GM12878 (cell line): ENCODE measurements around the gene CDH4. TPM values are rescaled to one million over a fixed set of nuclear protein-coding genes. Genes with fewer than 3 reads are reported as not detected.

ENCODE experiments used
- ATAC-seq: fragments of 200-7000 bp; cut with Tn5 transposase; 3 replicates; pipeline ENCODE4 v1.9.1; 2020; ENCODE audit warnings: mild to moderate bottlenecking, moderate library complexity
- BruUV-seq: library from RNA; stranded (reverse); fragments of 400-500 nt; replicated peaks from 2 replicates; lab custom pipeline; 2021; lab: Mats Ljungman, UMichigan
- CTCF ChIA-PET: fragments of 300-600 bp; sonication (Branson Sonifier 250); formaldehyde crosslinking; extraction: SDS; loops from one replicate; lab custom pipeline; 2021; ENCODE audit warnings: inconsistent platforms; lab: Yijun Ruan, JAX
- POLR2A ChIA-PET: fragments of 350-600 bp; formaldehyde crosslinking; extraction: SDS; loops from one replicate; lab custom pipeline; 2021; ENCODE audit warnings: inconsistent platforms; lab: Charles Lee
- RAD21 ChIA-PET: fragments of 300-600 bp; sonication (Branson Sonifier 250); formaldehyde crosslinking; loops from one replicate; lab custom pipeline; 2023; ENCODE audit warnings: antibody characterized with exemption; ENCODE audit not compliant: unreplicated experiment; lab: Charles Lee
- SMC1A ChIA-PET: fragments of 300-600 bp; sonication (Branson Sonifier 250); formaldehyde crosslinking; loops from one replicate; lab custom pipeline; 2023; ENCODE audit not compliant: unreplicated experiment, uncharacterized antibody; lab: Charles Lee
- DNase-seq: peaks from one replicate; pipeline ENCODE4 v3.0.0-alpha.2; 2011; ENCODE audit warnings: low read depth, low spot score
- FAIRE-seq: peaks from 3 replicates; lab custom pipeline; 2011; peaks lifted over from hg19 to GRCh38; lab: Jason Lieb, UNC
- H2AFZ ChIP-seq: 2 replicates; pipeline ENCODE4 v1.6.0; 2011; ENCODE audit warnings: low read depth, low read length, control low read depth; ENCODE audit not compliant: control insufficient read depth
- H3K27ac ChIP-seq: 2 replicates; pipeline ENCODE4 v1.5.1; 2011; ENCODE audit warnings: control low read depth; ENCODE audit not compliant: control insufficient read depth, insufficient read depth
- H3K27me3 ChIP-seq, 2 experiments: replicated peaks in 1 of 2; 2 replicates each; pipeline versions ENCODE4 v1.6.0 to v1.6.1; 2011; ENCODE audit warnings: low read length in 1 of 2; ENCODE audit not compliant: control insufficient read depth in 2 of 2, insufficient read depth in 2 of 2
- H3K36me3 ChIP-seq, 2 experiments: 2 replicates each; pipeline ENCODE4 v1.5.1; 2011; ENCODE audit warnings: low read length in 1 of 2; ENCODE audit not compliant: control insufficient read depth in 2 of 2, insufficient read depth in 2 of 2
- H3K4me1 ChIP-seq: 2 replicates; pipeline ENCODE4 v1.6.1; 2011; ENCODE audit warnings: mild to moderate bottlenecking, low read length, moderate library complexity, mixed read lengths; ENCODE audit not compliant: control insufficient read depth, insufficient read depth
- H3K4me2 ChIP-seq: 2 replicates; pipeline ENCODE4 v1.6.0; 2011; ENCODE audit warnings: control low read depth; ENCODE audit not compliant: control insufficient read depth, insufficient read depth
- H3K4me3 ChIP-seq: fragments of 200-600 bp; sonication (generic); 2 replicates; pipeline ENCODE4 v1.5.1; 2016
- H3K79me2 ChIP-seq: 2 replicates; pipeline ENCODE4 v1.6.0; 2011; ENCODE audit warnings: low read length; ENCODE audit not compliant: control insufficient read depth, insufficient read depth
- H3K9ac ChIP-seq: 2 replicates; pipeline ENCODE4 v1.8.0; 2011; ENCODE audit warnings: low read length, control low read depth, mixed read lengths; ENCODE audit not compliant: control insufficient read depth, insufficient read depth
- H3K9me3 ChIP-seq: replicated peaks from 3 replicates; pipeline ENCODE4 v1.5.1; 2011; ENCODE audit warnings: mild to moderate bottlenecking, low read length; ENCODE audit not compliant: control insufficient read depth, insufficient read depth
- H4K20me1 ChIP-seq: 2 replicates; pipeline ENCODE4 v1.6.0; 2011; ENCODE audit not compliant: control insufficient read depth, insufficient read depth
- CREB1 ChIP-seq: IDR thresholded peaks from 2 replicates; pipeline ENCODE4 v1.6.1; 2012; ENCODE audit warnings: low read depth, mild to moderate bottlenecking, inconsistent platforms
- E4F1 ChIP-seq: fragments of 450-650 bp; IDR thresholded peaks from 2 replicates; pipeline ENCODE4 v1.6.1; 2018; ENCODE audit warnings: borderline replicate concordance, mild to moderate bottlenecking; ENCODE audit not compliant: partially characterized antibody
- FOXM1 ChIP-seq: IDR thresholded peaks from 2 replicates; pipeline ENCODE4 v1.6.1; 2012; ENCODE audit warnings: low read depth, mild to moderate bottlenecking, inconsistent platforms, low read length, moderate library complexity
- HCFC1 ChIP-seq: fragments of 150-350 bp; IDR thresholded peaks from 2 replicates; pipeline ENCODE4 v1.6.1; 2014; ENCODE audit warnings: low read length
- JUND ChIP-seq: IDR thresholded peaks from 2 replicates; pipeline ENCODE4 v1.6.1; 2012; ENCODE audit warnings: low read depth, mild to moderate bottlenecking, low read length, improper control_type of control experiment, moderate library complexity
- MYB ChIP-seq: fragments of 150-350 bp; IDR thresholded peaks from 2 replicates; pipeline ENCODE4 v1.6.1; 2014; ENCODE audit warnings: mild to moderate bottlenecking, low read depth, low read length, borderline replicate concordance
- NFXL1 ChIP-seq: fragments of 450-650 bp; IDR thresholded peaks from 2 replicates; pipeline ENCODE4 v1.6.1; 2017; ENCODE audit warnings: antibody characterized with exemption, mild to moderate bottlenecking, borderline replicate concordance
- NR2C2 ChIP-seq: IDR thresholded peaks from 2 replicates; pipeline ENCODE4 v1.6.1; 2011; ENCODE audit warnings: borderline replicate concordance, low read depth; ENCODE audit not compliant: control insufficient read depth, insufficient read length
- NRF1 ChIP-seq: conservative IDR thresholded peaks from 2 replicates; pipeline ENCODE4 v1.6.1; 2011; ENCODE audit warnings: mild to moderate bottlenecking, low read depth, low read length, improper control_type of control experiment
- POLR2AphosphoS5 ChIP-seq: IDR thresholded peaks from 2 replicates; pipeline ENCODE4 v1.6.1; 2011; ENCODE audit warnings: mild to moderate bottlenecking, low read length, inconsistent platforms
- STAT3 ChIP-seq: IDR thresholded peaks from 2 replicates; pipeline ENCODE4 v1.6.1; 2011; ENCODE audit warnings: low read depth, low read length, improper control_type of control experiment
- ZNF274 ChIP-seq: IDR thresholded peaks from one replicate; pipeline ENCODE4 v1.8.0; 2011; ENCODE audit not compliant: insufficient read length, insufficient read depth
- ZZZ3 ChIP-seq: IDR thresholded peaks from 2 replicates; pipeline ENCODE4 v1.6.1; 2011; ENCODE audit warnings: low read depth; ENCODE audit not compliant: control insufficient read depth, insufficient read length
- WGBS: methylation state at CpG from one replicate; pipeline ENCODE4 v1.1.6; 2016; ENCODE audit warnings: low lambda C conversion rate; ENCODE audit not compliant: insufficient replicate concordance, insufficient coverage; ENCODE audit errors: missing lambda C conversion rate; 5-methylcytosine and 5-hydroxymethylcytosine counted together
- in situ Hi-C: fragments of 300-500 bp; cut with MboI; formaldehyde crosslinking; loops from 9 replicates; pipeline ENCODE4 v1.14.3; 2018; ENCODE audit warnings: mixed read lengths
- intact Hi-C: fragments of 100-400 bp; cut with micrococcal nuclease; formaldehyde crosslinking; loops from one replicate; pipeline ENCODE4 v1.14.2; 2022; ENCODE audit not compliant: unreplicated experiment
- polyA plus RNA-seq, 11 experiments: library from polyadenylated mRNA; depleted of rRNA in 4 of 11; unstranded in 6 of 11; stranded (reverse) in 5 of 11; fragments of >200 nt; fragmentation: Nextera tagmentation in 4 of 11; fragmentation: Illumina TruSeq in 1 of 11; extraction: Ambion mirVana in 4 of 11; extraction: Trizol in 1 of 11; gene quantifications; 1 replicate in 1 of 11; 2 replicates in 10 of 11; pipeline versions ENCODE4 v1.2.1 to v1.2.3, GENCODE V29; 2011 to 2016; ENCODE audit warnings: inconsistent platforms in 2 of 11, missing spikeins in 2 of 11, low read depth in 1 of 11
- total RNA-seq, 4 experiments: library from RNA; depleted of rRNA in 3 of 4; stranded (reverse); fragments of >200 nt in 3 of 4; fragmentation: Illumina TruSeq in 1 of 4; extraction: Trizol in 1 of 4; gene quantifications; 2 replicates each; pipeline versions ENCODE4 v1.2.1 to v1.2.3, GENCODE V29; 2013 to 2021
- TF ChIP-seq, protein P1 (sequence below): IDR thresholded peaks from 2 replicates; pipeline ENCODE4 v1.6.1; 2012; ENCODE audit warnings: low read length, inconsistent platforms
- TF ChIP-seq, protein P2 (sequence below): IDR thresholded peaks from 2 replicates; pipeline ENCODE4 v1.6.1; 2011; ENCODE audit warnings: borderline replicate concordance, low read depth, mild to moderate bottlenecking, moderate library complexity, mixed read lengths, low read length; ENCODE audit not compliant: insufficient read depth; ENCODE audit errors: extremely low read length

The CDH4 gene
- total and polyA plus RNA-seq, 10 of the 15 experiments (the other 5 are each of a cell fraction or from before 2014, with no cell fraction given): not detected

DNA sequence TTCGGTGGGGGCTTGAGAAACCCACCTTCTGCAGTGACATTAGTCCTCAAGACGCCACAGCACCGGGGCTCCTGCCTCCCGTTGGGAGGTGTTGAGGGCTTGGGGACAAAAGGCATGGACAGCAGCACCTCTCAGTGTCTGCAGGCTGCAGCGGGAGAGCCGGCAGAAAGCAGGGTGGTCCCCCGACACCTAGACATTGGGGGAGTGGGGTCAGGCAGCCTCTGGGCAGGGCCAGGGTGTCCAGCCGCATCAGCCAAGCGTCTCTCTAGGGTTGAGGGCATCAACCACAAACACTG lies 549.0 kb downstream of the CDH4 start (continued):
- TF ChIP-seq NFXL1 (no peak), STAT3 (no peak), NR2C2 (no peak), ZNF274 (no peak)
- TF ChIP-seq, protein P1, sequence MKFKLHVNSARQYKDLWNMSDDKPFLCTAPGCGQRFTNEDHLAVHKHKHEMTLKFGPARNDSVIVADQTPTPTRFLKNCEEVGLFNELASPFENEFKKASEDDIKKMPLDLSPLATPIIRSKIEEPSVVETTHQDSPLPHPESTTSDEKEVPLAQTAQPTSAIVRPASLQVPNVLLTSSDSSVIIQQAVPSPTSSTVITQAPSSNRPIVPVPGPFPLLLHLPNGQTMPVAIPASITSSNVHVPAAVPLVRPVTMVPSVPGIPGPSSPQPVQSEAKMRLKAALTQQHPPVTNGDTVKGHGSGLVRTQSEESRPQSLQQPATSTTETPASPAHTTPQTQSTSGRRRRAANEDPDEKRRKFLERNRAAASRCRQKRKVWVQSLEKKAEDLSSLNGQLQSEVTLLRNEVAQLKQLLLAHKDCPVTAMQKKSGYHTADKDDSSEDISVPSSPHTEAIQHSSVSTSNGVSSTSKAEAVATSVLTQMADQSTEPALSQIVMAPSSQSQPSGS: no peak

DNA sequence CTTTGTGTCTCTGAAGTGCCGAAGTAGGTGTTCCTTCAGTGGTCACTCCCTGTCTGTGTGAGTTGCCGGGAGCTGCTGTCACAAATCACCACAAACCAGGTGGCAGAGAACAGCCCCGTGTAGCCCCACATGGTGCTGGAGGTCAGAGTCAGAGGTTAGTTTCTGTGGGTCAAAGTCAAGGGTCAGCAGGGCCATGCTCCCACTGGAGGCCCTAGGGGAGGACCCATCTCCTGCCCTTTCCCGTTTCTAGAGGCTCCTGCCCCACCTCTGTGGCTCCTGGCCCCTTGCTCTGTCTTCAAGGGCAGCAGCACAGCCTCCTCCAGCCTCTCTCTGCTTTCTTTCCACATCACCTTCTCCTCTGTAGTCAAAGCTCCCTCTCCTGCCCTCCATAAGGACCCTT lies 549.4 kb downstream of the CDH4 start:
- DNase-seq: no peak
- CTCF ChIA-PET: no interaction called here
- POLR2A ChIA-PET: no interaction called here
- H3K4me3 ChIP-seq: no peak overlapping the region
- BruUV-seq: no TSS peak
- no peaks in the 10 kb centered on the region for H3K79me2 ChIP-seq
- in situ Hi-C loops: no loop called here
- no peak overlapping the region for H2AFZ ChIP-seq
- H3K36me3 ChIP-seq: no peaks in the 10 kb centered on the region
- no peaks in the 10 kb centered on the region for H3K9me3 ChIP-seq
- no peaks in the 10 kb centered on the region for H3K4me1 ChIP-seq
- SMC1A ChIA-PET: no interaction called here
- no peak overlapping the region for H3K27ac ChIP-seq
- RAD21 ChIA-PET: no interaction called here
- H3K9ac ChIP-seq: no peak overlapping the region
- ATAC-seq: no peak
- no peak for FAIRE-seq
- H3K27me3 ChIP-seq: no peaks in the 10 kb centered on the region; a peak in 2 of 4 replicates
- no peak overlapping the region for H3K4me2 ChIP-seq
- intact Hi-C loops: no loop called here
- TF ChIP-seq HCFC1: no peak
- no peak for TF ChIP-seq NRF1
- no peak for TF ChIP-seq CREB1
- TF ChIP-seq POLR2AphosphoS5: no peak
- no peak for TF ChIP-seq ZZZ3
- TF ChIP-seq, protein P2, sequence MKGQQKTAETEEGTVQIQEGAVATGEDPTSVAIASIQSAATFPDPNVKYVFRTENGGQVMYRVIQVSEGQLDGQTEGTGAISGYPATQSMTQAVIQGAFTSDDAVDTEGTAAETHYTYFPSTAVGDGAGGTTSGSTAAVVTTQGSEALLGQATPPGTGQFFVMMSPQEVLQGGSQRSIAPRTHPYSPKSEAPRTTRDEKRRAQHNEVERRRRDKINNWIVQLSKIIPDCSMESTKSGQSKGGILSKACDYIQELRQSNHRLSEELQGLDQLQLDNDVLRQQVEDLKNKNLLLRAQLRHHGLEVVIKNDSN: no peak
- TF ChIP-seq MYB: no peak
- TF ChIP-seq JUND: no peak
- TF ChIP-seq E4F1: no peak
- no peak for TF ChIP-seq FOXM1
- WGBS: 22% methylated on average over 4 of the region's 4 CpGs
- no peaks in the 10 kb centered on the region for H4K20me1 ChIP-seq
